Islet of Langerhans (tissue), 1 donor: Measurements from ENCODE around the gene MYBL2.
"Not testable (repeated sequence)": the region's sequence is repeated elsewhere in the genome, so short reads cannot be mapped to it uniquely, and the experiment has no call there.

Experiments
- FAIRE-seq: peaks from one replicate; lab custom pipeline; 2011; peaks lifted over from hg19 to GRCh38; lab: Jason Lieb, UNC

The MYBL2 gene

DNA sequence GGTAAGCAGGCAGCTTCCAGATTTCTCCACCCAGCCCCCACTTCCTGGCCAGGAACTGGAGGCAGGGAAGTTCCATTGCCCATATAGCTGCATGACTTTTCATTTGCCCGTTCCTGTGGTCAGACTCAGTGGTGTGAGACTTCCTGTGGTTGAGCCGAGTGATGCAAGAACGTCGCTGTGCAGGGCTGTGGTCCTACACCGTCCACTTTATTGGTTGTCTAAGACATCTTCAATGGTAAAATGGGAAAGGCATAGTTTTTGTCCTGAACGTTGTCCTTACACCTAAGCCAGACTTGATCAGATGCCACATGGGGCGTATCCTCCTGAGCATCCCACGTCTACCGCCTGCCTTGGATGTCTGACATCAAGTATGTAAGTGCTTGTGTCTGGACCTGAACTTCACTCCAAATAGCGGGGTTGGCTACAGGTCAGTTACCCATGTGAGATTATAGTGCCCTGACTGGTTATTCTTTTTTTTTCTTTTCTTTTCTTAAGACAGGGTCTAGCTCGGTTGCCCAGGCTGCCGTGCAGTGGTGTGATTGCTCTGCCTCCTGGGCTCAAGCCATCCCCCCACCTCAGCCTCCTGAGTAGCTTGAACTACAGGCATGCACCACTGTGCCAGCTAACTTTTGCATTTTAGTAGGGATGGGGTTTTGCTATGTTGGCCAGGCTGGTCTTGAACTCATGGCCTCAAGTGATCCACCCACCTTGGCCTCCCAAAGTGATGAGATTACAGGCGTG is 85.8 kb downstream of the MYBL2 start:
- FAIRE-seq: no peak

GRCh38 chr20:43755390-43755789 is 88.5 kb downstream of the MYBL2 start:
- no peak for FAIRE-seq

- no peak for FAIRE-seq
These were observed 88.9 kb downstream of the MYBL2 start for GRCh38 chr20:43755851-43756250.

DNA sequence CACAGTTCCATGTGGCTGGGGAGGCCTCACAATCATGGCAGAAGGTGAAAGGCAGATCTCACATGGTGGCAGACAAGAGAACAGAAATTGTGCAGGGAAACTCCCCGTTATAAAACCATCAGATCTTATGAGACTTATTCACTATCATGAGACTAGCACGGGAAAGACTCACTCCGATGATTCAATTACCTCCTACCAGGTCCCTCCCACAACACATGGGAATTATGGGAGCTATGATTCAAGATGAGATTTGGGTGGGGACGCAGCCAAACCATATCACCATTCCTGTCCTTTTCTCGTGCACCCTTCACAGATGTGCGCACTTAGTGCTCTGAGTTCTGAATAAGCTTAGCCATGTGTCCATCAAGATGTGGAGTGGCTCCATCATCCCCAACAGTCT is 91.0 kb downstream of the MYBL2 start:
- not testable (repeated sequence) for FAIRE-seq

- no peak for FAIRE-seq
These were observed 94.7 kb downstream of the MYBL2 start for GRCh38 chr20:43761386-43762340.

DNA sequence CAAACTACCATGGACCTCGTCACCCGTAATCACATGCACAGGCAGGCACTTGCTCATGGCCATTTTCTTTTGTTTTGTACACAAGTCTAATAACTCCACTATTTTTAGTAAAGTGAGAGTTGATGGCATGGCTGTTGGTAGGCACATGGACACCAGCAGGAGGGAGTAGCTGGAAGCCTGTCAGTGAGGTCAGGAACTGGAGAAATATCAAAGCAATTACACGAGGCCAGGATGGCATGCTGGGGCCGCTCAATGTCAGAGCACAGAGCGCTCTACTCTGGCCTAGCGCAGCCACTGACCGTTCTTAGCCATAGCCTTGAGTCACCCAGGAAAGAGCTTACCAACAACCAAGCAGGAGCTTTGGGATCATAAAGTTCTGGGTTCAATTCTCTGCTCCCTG is 96.0 kb downstream of the MYBL2 start:
- no peak for FAIRE-seq

- FAIRE-seq: no peak
These were observed 99.0 kb downstream of the MYBL2 start for GRCh38 chr20:43765916-43766315.
